GM12801 (cell line): Measurements from ENCODE around the gene NR3C1.

Source experiments
- CTCF ChIP-seq: IDR thresholded peaks from one replicate; pipeline ENCODE4 v1.5.1; 2011; ENCODE audit warnings: control low read depth; ENCODE audit not compliant: insufficient read length; ENCODE audit errors: extremely low read depth

Gene NR3C1

GRCh38 chr5:143379606-143380005 is 23.9 kb downstream of the NR3C1 start:
- no peak for TF ChIP-seq CTCF

GRCh38 chr5:143376911-143377813 is 26.3 kb downstream of the NR3C1 start:
- TF ChIP-seq CTCF = no peak

- TF ChIP-seq CTCF = no peak
These were observed 27.2 kb downstream of the NR3C1 start for GRCh38 chr5:143376195-143376779.

- no peak for TF ChIP-seq CTCF
These were observed 28.8 kb downstream of the NR3C1 start for GRCh38 chr5:143374496-143375217.

GRCh38 chr5:143373076-143373475 is 30.4 kb downstream of the NR3C1 start:
- TF ChIP-seq CTCF = no peak

GRCh38 chr5:143372187-143372829 is 31.2 kb downstream of the NR3C1 start:
- no peak for TF ChIP-seq CTCF

GRCh38 chr5:143370440-143370839 is 33.0 kb downstream of the NR3C1 start:
- TF ChIP-seq CTCF = no peak
